Mucosa of descending colon (tissue), 3 donors: ENCODE measurements around the gene MCC. TPM values are rescaled to one million over a fixed set of nuclear protein-coding genes. Genes with fewer than 3 reads are reported as not detected.

Source experiments
- ATAC-seq: fragments of 200-7000 bp; cut with Tn5 transposase; one replicate; pipeline ENCODE4 v1.9.1; 2020; ENCODE audit warnings: mild to moderate bottlenecking, moderate library complexity
- DNase-seq, 3 donors: peaks; one replicate each; pipeline ENCODE4 v3.0.0-alpha.2; 2020
- H3K36me3 ChIP-seq: fragments of 200-600 bp; one replicate; pipeline ENCODE4 v1.8.0; 2021; ENCODE audit warnings: low read depth, mild to moderate bottlenecking
- H3K4me1 ChIP-seq: fragments of 200-600 bp; one replicate; pipeline ENCODE4 v1.8.0; 2021; ENCODE audit warnings: low read depth, mild to moderate bottlenecking
- H3K4me3 ChIP-seq: fragments of 200-600 bp; one replicate; pipeline ENCODE4 v1.8.0; 2021; ENCODE audit warnings: mild to moderate bottlenecking
- H3K9me3 ChIP-seq: fragments of 200-600 bp; one replicate; pipeline ENCODE4 v1.8.0; 2021; ENCODE audit warnings: mild to moderate bottlenecking
- CTCF ChIP-seq: fragments of 200-600 bp; IDR thresholded peaks from one replicate; pipeline ENCODE4 v1.8.0; 2022; ENCODE audit warnings: antibody characterized with exemption, mild to moderate bottlenecking
- intact Hi-C, 2 donors: fragments of 100-400 bp; cut with DNase I in 1 of 2; cut with micrococcal nuclease in 1 of 2; formaldehyde crosslinking; loops; one replicate each; pipeline versions ENCODE4 v1.11.0 to v1.11.1; 2022; cut with DNase I, micrococcal nuclease
- total RNA-seq, 3 donors: library from RNA; stranded (reverse); fragmentation: NEBNext Ultra II Directional in 2 of 3; extraction: Animal tissue kit (Norgen Biotek cat#: 25700) in 2 of 3; gene quantifications; one replicate each; pipeline versions ENCODE4 v1.2.1 to v1.2.4, GENCODE V29; 2021 to 2023
- donor health status: DM: no; HTN: no; CAD: no; lungs with moderate emphysema.
- donor health status: DM: no; HTN: no; CAD: no.
- donor health status: DM: no; HTN: yes; CAD: no.

The MCC gene
- total RNA-seq, 3 donors from 2014 or later = 1.5 to 7.4 (median 4.4) TPM

- Histone ChIP-seq H3K36me3 (no peaks in the 10 kb centered on the region), H3K9me3 (no peaks in the 10 kb centered on the region), H3K4me1 (no peaks in the 10 kb centered on the region), H3K4me3 (no peak overlapping the region)
- TF ChIP-seq CTCF = no peak
- ATAC-seq (no peak), DNase-seq (no peak)
- intact Hi-C loops = no loop called here
These were observed 229.2 kb downstream of the MCC start for GRCh38 chr5:113259034-113259433.

GRCh38 chr5:113257545-113257944 lies 230.7 kb downstream of the MCC start:
- TF ChIP-seq CTCF = no peak
- Histone ChIP-seq H3K4me1 (no peaks in the 10 kb centered on the region), H3K9me3 (no peaks in the 10 kb centered on the region), H3K4me3 (no peak overlapping the region), H3K36me3 (no peaks in the 10 kb centered on the region)
- DNase-seq (no peak), ATAC-seq (no peak)
- intact Hi-C loops = no loop called here

GRCh38 chr5:113256671-113257452 lies 231.4 kb downstream of the MCC start:
- no peak for TF ChIP-seq CTCF
- no peak overlapping the region for H3K4me3 ChIP-seq
- intact Hi-C loops = no loop called here
- no peak for DNase-seq
- H3K36me3 ChIP-seq = no peaks in the 10 kb centered on the region
- H3K9me3 ChIP-seq = no peaks in the 10 kb centered on the region
- H3K4me1 ChIP-seq = no peaks in the 10 kb centered on the region
- no peak for ATAC-seq

GRCh38 chr5:113255579-113256386 lies 232.5 kb downstream of the MCC start:
- no peak for ATAC-seq
- H3K36me3 ChIP-seq = no peaks in the 10 kb centered on the region
- DNase-seq = no peak
- intact Hi-C loops = no loop called here
- no peak overlapping the region for H3K4me3 ChIP-seq
- H3K4me1 ChIP-seq = no peaks in the 10 kb centered on the region
- TF ChIP-seq CTCF = no peak
- H3K9me3 ChIP-seq = no peaks in the 10 kb centered on the region

GRCh38 chr5:113255105-113255504 lies 233.1 kb downstream of the MCC start:
- Histone ChIP-seq H3K4me1 (no peaks in the 10 kb centered on the region), H3K36me3 (no peaks in the 10 kb centered on the region), H3K4me3 (no peak overlapping the region), H3K9me3 (no peaks in the 10 kb centered on the region)
- intact Hi-C loops = no loop called here
- ATAC-seq (no peak), DNase-seq (no peak)
- no peak for TF ChIP-seq CTCF
